Breast epithelium (tissue), 4 donors: ENCODE data around the gene CHST8. TPM values are rescaled to one million over a fixed set of nuclear protein-coding genes. Genes with fewer than 3 reads are reported as not detected.
"Not testable (repeated sequence)": the region's sequence is repeated elsewhere in the genome, so short reads cannot be mapped to it uniquely, and the experiment has no call there.

Source experiments
- DNase-seq, 2 donors: peaks; one replicate each; pipeline ENCODE4 v3.0.0-alpha.2; 2019; ENCODE audit warnings: low spot score in 2 of 2
- H3K27ac ChIP-seq, 2 donors: fragments of 200-600 bp; sonication (generic) in 1 of 2; one replicate each; pipeline ENCODE4 v1.5.1; 2016 to 2019; ENCODE audit warnings: mild to moderate bottlenecking in 1 of 2
- H3K27me3 ChIP-seq, 2 donors: fragments of 200-600 bp; sonication (generic) in 1 of 2; one replicate each; pipeline versions ENCODE4 v1.5.1 to v1.6.0; 2017 to 2019; ENCODE audit warnings: control low read depth in 1 of 2, mild to moderate bottlenecking in 1 of 2
- H3K36me3 ChIP-seq: fragments of 200-600 bp; one replicate; pipeline ENCODE4 v1.5.1; 2019
- H3K4me1 ChIP-seq, 2 donors: fragments of 200-600 bp; sonication (generic); one replicate each; pipeline ENCODE4 v1.5.1; 2016 to 2019; ENCODE audit warnings: control low read depth in 1 of 2
- H3K4me3 ChIP-seq, 3 donors: fragments of 200-600 bp; sonication (generic); 1 replicate in 2 of 3; 2 replicates in 1 of 3; pipeline ENCODE4 v1.5.1; 2016 to 2019; ENCODE audit warnings: mild to moderate bottlenecking in 3 of 3, moderate library complexity in 2 of 3
- H3K9me3 ChIP-seq, 2 donors: fragments of 200-600 bp; sonication (generic) in 1 of 2; one replicate each; pipeline ENCODE4 v1.5.1; 2016 to 2019; ENCODE audit warnings: control low read depth in 1 of 2
- CTCF ChIP-seq, 3 donors: fragments of 450-650 bp; IDR thresholded peaks; one replicate each; pipeline ENCODE4 v1.5.1; 2016 to 2017; ENCODE audit warnings: antibody characterized with exemption in 3 of 3, mild to moderate bottlenecking in 3 of 3, moderate library complexity in 3 of 3
- POLR2A ChIP-seq: fragments of 450-650 bp; IDR thresholded peaks from one replicate; pipeline ENCODE4 v1.6.1; 2016; ENCODE audit warnings: antibody characterized with exemption, mild to moderate bottlenecking, moderate library complexity
- POLR2AphosphoS5 ChIP-seq, 3 donors: sonication (generic); formaldehyde crosslinking; IDR thresholded peaks; one replicate each; pipeline ENCODE4 v1.6.1; 2017; ENCODE audit warnings: antibody characterized with exemption in 3 of 3
- intact Hi-C: fragments of 100-400 bp; cut with DNase I; formaldehyde crosslinking; loops from one replicate; pipeline ENCODE4 v1.15.1; 2023; ENCODE audit warnings: low total_unique reads
- total RNA-seq, 3 donors: library from RNA; depleted of rRNA; stranded (reverse); fragments of >200 nt; gene quantifications; one replicate each; pipeline ENCODE4 v1.1.0, GENCODE V29; 2016

CHST8 gene
- total RNA-seq, 3 donors from 2014 or later, result 0.16 to 14.1 (median 1.6) TPM

- DNase-seq, result no peak
- intact Hi-C loops, result no loop called here
- H3K4me1 ChIP-seq, result no peaks in the 10 kb centered on the region
- no peaks in the 10 kb centered on the region for H3K27me3 ChIP-seq
- H3K36me3 ChIP-seq, result no peaks in the 10 kb centered on the region
- H3K4me3 ChIP-seq, result no peak overlapping the region
- TF ChIP-seq CTCF (IDR thresholded peaks at IDR 0.05) (no peak), POLR2A (no peak), POLR2AphosphoS5 (IDR thresholded peaks at IDR 0.05) (no peak)
- H3K27ac ChIP-seq, result no peak overlapping the region
- H3K9me3 ChIP-seq, result no peaks in the 10 kb centered on the region
Measured at GRCh38 chr19:33815380-33816340, 193.9 kb downstream of the CHST8 start.

- TF ChIP-seq CTCF (IDR thresholded peaks at IDR 0.05) (no peak), POLR2AphosphoS5 (IDR thresholded peaks at IDR 0.05) (no peak), POLR2A (no peak)
- no peaks in the 10 kb centered on the region for H3K9me3 ChIP-seq
- H3K4me1 ChIP-seq, result no peaks in the 10 kb centered on the region
- no peak overlapping the region for H3K27ac ChIP-seq
- H3K27me3 ChIP-seq, result no peaks in the 10 kb centered on the region
- no peaks in the 10 kb centered on the region for H3K36me3 ChIP-seq
- intact Hi-C loops, result no loop called here
- DNase-seq, result no peak
- H3K4me3 ChIP-seq, result no peak overlapping the region
Measured at GRCh38 chr19:33818411-33818810, 196.7 kb downstream of the CHST8 start.

- H3K4me1 ChIP-seq, intact Hi-C loops, H3K27me3 ChIP-seq, H3K4me3 ChIP-seq, DNase-seq, H3K9me3 ChIP-seq, H3K36me3 ChIP-seq: not testable (repeated sequence)
- peak overlapping the region; percentile 78 to 90 for H3K27ac ChIP-seq
Measured at GRCh38 chr19:33819078-33819477, 197.3 kb downstream of the CHST8 start.

- intact Hi-C loops, result no loop called here
- no peaks in the 10 kb centered on the region for H3K4me1 ChIP-seq
- H3K4me3 ChIP-seq, result peak overlapping the region; percentile 19 to 67 (median 52)
- TF ChIP-seq POLR2A, result no peak
- TF ChIP-seq POLR2AphosphoS5 (IDR thresholded peaks at IDR 0.05), result no peak
- TF ChIP-seq CTCF (IDR thresholded peaks at IDR 0.05), result no peak
- H3K9me3 ChIP-seq, result no peaks in the 10 kb centered on the region
- H3K27ac ChIP-seq, result peak overlapping the region; percentile 78 to 90
- no peaks in the 10 kb centered on the region for H3K27me3 ChIP-seq
- DNase-seq, result no peak
- H3K36me3 ChIP-seq, result no peaks in the 10 kb centered on the region
Measured at GRCh38 chr19:33819506-33819879, 197.7 kb downstream of the CHST8 start.

- peak in 2 of 3 donors; percentile 18 to 28 for TF ChIP-seq POLR2AphosphoS5 (IDR thresholded peaks at IDR 0.05)
- TF ChIP-seq POLR2A, result no peak
- Histone ChIP-seq H3K4me3 (peak overlapping the region; percentile 19 to 67 (median 52)), H3K36me3 (no peaks in the 10 kb centered on the region), H3K27ac (peak overlapping the region; percentile 78 to 90), H3K9me3 (no peaks in the 10 kb centered on the region), H3K27me3 (no peaks in the 10 kb centered on the region), H3K4me1 (no peaks in the 10 kb centered on the region)
- DNase-seq, result peak in 1 of 2 donors; percentile 78
- intact Hi-C loops, result no loop called here
Measured at GRCh38 chr19:33819880-33820781, 198.4 kb downstream of the CHST8 start.
